ENCODE data around the gene PCLAF.
"Not testable (repeated sequence)": the region's sequence is repeated elsewhere in the genome, so short reads cannot be mapped to it uniquely, and the experiment has no call there.

Gene PCLAF

DNA sequence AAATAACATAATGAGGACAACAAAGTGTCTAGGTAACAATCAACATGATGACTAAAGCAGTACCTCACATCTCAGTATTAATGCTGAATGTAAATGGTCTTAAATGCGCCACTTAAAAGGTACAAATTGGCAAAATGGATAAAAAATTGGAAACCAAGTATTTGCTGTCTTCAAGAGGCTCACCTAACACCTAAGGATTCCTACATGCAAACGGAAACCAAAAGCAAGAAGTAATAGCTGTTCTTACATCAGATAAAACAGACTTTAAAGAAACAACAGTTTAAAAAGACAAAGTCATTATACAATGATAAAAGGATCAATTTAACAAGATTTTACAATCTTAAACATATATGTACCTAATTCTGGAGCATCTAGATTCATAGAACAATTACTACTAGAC lies 47.7 kb downstream of the PCLAF start:
- no peak overlapping the region for H3K27ac ChIP-seq
- TF ChIP-seq, protein P1, sequence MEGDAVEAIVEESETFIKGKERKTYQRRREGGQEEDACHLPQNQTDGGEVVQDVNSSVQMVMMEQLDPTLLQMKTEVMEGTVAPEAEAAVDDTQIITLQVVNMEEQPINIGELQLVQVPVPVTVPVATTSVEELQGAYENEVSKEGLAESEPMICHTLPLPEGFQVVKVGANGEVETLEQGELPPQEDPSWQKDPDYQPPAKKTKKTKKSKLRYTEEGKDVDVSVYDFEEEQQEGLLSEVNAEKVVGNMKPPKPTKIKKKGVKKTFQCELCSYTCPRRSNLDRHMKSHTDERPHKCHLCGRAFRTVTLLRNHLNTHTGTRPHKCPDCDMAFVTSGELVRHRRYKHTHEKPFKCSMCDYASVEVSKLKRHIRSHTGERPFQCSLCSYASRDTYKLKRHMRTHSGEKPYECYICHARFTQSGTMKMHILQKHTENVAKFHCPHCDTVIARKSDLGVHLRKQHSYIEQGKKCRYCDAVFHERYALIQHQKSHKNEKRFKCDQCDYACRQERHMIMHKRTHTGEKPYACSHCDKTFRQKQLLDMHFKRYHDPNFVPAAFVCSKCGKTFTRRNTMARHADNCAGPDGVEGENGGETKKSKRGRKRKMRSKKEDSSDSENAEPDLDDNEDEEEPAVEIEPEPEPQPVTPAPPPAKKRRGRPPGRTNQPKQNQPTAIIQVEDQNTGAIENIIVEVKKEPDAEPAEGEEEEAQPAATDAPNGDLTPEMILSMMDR (conservative IDR thresholded peaks at IDR 0.05): no peak

DNA sequence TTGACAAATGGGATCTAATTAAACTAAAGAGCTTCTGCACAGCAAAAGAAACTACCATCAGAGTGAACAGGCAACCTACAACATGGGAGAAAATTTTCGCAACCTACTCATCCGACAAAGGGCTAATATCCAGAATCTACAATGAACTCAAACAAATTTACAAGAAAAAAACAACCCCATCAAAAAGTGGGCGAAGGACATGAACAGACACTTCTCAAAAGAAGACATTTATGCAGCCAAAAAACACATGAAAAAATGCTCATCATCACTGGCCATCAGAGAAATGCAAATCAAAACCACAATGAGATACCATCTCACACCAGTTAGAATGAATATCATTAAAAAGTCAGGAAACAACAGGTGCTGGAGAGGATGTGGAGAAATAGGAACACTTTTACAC lies 49.6 kb downstream of the PCLAF start:
- not testable (repeated sequence) for H3K27ac ChIP-seq

DNA sequence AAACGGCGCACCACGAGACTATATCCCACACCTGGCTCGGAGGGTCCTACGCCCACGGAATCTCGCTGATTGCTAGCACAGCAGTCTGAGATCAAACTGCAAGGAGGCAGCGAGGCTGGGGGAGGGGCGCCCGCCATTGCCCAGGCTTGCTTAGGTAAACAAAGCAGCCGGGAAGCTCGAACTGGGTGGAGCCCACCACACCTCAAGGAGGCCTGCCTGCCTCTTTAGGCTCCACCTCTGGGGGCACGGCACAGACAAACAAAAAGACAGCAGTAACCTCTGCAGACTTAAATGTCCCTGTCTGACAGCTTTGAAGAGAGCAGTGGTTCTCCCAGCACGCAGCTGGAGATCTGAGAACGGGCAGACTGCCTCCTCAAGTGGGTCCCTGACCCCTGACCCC lies 54.3 kb downstream of the PCLAF start:
- H3K27ac ChIP-seq: peak overlapping the region; percentile 51

DNA sequence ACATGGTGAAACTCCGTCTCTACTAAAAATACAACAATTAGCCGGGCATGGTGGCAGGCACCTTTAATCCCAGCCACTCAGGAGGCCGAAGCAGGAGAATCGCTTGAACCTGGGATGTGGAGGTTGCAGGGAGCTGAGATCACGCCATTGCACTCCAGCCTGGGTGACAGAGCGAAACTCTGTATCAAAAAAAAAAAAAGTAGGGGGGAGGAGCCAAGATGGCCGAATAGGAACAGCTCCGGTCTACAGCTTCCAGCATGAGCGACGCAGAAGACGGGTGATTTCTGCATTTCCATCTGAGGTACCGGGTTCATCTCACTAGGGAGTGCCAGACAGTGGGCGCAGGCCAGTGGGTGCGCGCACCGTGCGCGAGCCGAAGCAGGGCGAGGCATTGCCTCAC lies 54.8 kb downstream of the PCLAF start:
- H3K27ac ChIP-seq: peak overlapping the region; percentile 51

DNA sequence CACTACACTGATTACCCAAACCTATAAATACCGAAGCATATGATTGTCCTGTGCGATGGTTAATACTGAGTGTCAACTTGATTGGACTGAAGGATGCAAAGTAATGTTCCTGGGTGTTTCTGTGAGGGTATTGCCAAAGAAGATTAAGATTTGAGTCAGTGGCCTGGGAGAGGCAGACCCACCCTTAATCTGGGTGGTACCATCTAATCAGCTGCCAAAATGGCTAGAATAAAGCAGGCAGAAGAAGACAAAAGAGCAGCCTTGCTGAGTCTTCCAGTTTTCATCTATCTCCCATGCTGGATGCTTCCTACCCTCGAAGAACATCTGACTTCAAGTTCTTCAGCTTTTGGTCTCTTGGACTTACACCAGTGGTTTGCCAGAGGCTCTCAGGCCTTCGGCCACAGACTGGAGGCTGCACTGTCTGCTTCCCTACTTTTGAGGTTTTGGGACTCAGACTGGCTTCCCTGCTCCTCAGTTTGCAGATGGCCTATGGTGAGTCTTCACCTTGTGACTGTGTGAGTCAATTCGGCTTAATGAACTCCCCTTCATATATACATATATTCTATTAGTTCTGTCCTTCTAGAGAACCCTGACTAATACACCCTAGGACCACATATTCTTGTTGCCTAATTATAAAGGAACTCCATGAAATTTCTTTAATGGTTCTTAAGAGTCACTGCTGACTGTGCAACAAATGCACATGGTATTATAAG lies 56.9 kb downstream of the PCLAF start:
- TF ChIP-seq, protein P1 (conservative IDR thresholded peaks at IDR 0.05): no peak
- no peak overlapping the region for H3K27ac ChIP-seq

DNA sequence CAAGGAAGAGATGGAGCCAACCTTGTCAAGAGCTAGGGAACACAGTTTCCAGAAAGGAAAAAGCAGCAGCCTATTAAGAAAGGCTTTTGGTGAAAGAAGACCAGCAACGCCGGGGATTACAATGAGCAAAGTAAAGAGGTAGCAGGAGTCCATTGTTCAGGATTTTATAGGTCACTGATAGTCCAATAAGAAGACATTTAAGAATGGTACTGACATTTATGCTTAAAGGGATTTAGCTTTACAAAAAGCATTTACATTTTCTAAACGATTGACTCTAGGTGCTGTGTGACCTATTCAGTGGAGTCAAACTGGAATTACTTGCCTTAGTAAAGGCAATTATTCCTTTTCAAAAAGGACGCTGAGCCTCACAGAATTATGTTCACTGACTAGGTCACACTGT lies 66.0 kb downstream of the PCLAF start:
- no peak overlapping the region for H3K27ac ChIP-seq
- TF ChIP-seq, protein P1 (conservative IDR thresholded peaks at IDR 0.05): no peak

DNA sequence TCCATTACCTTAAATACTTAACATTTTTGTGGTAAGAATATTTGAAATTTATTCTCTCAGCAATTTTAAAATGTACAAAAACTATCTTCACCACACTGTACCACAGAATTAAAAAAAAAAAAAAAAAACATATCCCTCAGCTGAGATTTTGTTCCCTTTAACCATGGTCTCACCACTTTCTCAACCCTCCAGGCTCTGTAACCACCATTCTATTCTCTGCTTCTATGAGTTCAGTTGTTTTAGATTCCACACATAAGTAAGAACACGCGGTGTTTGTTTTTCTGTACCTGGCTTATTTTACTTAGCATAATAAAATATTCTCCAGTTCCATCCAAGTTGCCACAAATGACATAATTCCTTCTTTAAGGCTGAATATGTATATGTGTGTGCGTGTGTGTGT lies 66.8 kb downstream of the PCLAF start:
- H3K27ac ChIP-seq: no peak overlapping the region
- TF ChIP-seq, protein P1 (conservative IDR thresholded peaks at IDR 0.05): no peak

Data from VCaP (cell line).